Liver (tissue), 3 donors: ENCODE data around the gene GLIS1.

Experiments
- GABPA ChIP-seq, 2 donors: IDR thresholded peaks in 1 of 2; conservative IDR thresholded peaks in 1 of 2; 2 replicates each; pipeline ENCODE4 v1.6.1; 2016; ENCODE audit warnings: antibody characterized with exemption in 2 of 2, mild to moderate bottlenecking in 1 of 2, moderate library complexity in 1 of 2
- TF ChIP-seq, protein P1 (sequence below): fragments of 150-350 bp; IDR thresholded peaks from 2 replicates; pipeline ENCODE4 v1.5.1; 2017; ENCODE audit warnings: improper control_type of control experiment, low read depth, low read length; ENCODE audit not compliant: missing input control
- donor health status: healthy.
- donor health status: healthy.

DNA sequence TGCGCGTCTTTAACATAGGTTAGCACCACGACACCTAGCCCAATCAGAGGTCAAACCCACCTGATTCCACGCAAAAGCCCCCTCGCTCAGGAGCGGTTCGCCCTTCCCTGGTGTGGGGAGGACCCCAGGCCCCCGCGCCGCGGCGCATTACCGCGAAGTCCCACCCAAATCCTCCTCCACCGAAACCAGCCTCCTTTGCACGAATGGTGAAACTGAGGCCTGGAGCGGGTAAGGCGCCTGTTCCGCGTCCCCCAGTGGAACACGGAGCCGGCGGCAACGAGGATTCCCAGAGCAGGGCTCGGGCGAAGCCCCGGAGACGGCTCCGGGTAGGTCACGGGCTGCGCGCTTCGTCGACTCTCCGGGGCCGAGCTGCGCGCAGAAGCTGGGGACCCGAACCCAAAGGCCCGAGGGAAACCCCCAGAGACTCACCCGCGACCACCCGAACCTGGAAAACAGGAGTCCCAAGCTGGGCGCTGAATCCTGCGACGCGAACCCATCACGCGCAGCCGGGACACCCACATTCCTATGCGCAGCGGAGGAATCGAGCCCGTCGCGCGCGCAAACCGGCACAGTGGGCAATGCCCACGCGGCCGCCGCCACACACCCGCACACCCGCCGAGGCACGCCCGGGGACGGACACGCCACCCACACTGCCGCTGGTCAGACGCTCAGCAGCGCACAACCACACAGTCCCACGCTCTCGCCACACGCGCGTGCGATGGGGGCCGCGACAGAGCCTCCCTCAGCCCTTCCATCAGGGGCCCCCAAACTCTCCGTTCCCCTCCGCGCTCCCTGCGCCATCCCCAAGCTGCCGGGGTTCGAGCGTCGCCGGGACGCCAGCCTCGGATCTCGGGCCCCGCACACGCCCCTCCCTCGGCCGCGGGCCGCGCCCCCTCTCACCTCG lies 507 bp downstream of the GLIS1 start:
- TF ChIP-seq, protein P1, sequence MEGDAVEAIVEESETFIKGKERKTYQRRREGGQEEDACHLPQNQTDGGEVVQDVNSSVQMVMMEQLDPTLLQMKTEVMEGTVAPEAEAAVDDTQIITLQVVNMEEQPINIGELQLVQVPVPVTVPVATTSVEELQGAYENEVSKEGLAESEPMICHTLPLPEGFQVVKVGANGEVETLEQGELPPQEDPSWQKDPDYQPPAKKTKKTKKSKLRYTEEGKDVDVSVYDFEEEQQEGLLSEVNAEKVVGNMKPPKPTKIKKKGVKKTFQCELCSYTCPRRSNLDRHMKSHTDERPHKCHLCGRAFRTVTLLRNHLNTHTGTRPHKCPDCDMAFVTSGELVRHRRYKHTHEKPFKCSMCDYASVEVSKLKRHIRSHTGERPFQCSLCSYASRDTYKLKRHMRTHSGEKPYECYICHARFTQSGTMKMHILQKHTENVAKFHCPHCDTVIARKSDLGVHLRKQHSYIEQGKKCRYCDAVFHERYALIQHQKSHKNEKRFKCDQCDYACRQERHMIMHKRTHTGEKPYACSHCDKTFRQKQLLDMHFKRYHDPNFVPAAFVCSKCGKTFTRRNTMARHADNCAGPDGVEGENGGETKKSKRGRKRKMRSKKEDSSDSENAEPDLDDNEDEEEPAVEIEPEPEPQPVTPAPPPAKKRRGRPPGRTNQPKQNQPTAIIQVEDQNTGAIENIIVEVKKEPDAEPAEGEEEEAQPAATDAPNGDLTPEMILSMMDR = no peak
- TF ChIP-seq GABPA (IDR thresholded peaks at IDR 0.05 in 1 of 2, conservative IDR thresholded peaks at IDR 0.05 in 1 of 2) = no peak
